GDM1 (cell line): ENCODE measurements around the gene POPDC3.

ENCODE experiments used
- DNase-seq: peaks from one replicate; lab custom pipeline; 2025; lab: John Stamatoyannopoulos, UW

The POPDC3 gene

DNA sequence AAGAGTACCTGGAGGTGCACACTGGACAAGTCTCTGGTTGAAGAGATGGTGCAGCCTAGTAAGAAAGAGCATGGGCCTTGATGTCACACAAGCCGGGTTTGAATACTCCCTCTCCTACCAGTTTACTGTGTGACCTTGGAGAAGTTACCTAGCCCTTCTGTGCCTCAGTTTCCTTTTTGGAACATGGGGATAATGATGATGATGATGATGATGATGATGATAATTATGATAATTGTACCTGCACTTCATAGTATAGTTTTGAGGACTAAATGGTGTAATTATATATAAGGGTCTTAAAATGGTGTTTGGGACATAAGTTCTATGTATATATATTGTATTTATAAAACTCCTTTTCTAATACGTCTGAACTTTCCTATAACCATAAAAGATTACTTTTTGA, 41.7 kb downstream of the POPDC3 start:
- no peak for DNase-seq

DNA sequence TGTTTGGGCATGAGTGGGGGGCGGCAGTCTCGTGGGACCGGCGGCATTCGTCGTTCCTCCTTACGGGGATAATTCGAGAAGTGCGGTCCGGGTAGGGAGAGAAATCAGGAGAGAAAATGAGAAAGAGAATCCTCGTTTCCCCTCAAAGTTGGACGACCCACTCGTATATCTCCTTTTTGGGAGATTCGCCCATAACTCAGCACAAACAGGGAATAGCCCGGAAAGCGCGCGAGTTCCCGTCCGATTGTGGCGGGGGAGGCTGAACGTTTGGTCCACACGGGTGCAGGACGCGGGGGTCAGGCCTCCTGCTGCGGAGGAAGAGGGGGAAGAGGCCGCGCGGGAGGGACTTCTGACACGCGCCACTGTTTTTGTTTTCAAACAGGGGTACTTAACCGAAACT, 42.4 kb downstream of the POPDC3 start:
- DNase-seq: no peak

DNA sequence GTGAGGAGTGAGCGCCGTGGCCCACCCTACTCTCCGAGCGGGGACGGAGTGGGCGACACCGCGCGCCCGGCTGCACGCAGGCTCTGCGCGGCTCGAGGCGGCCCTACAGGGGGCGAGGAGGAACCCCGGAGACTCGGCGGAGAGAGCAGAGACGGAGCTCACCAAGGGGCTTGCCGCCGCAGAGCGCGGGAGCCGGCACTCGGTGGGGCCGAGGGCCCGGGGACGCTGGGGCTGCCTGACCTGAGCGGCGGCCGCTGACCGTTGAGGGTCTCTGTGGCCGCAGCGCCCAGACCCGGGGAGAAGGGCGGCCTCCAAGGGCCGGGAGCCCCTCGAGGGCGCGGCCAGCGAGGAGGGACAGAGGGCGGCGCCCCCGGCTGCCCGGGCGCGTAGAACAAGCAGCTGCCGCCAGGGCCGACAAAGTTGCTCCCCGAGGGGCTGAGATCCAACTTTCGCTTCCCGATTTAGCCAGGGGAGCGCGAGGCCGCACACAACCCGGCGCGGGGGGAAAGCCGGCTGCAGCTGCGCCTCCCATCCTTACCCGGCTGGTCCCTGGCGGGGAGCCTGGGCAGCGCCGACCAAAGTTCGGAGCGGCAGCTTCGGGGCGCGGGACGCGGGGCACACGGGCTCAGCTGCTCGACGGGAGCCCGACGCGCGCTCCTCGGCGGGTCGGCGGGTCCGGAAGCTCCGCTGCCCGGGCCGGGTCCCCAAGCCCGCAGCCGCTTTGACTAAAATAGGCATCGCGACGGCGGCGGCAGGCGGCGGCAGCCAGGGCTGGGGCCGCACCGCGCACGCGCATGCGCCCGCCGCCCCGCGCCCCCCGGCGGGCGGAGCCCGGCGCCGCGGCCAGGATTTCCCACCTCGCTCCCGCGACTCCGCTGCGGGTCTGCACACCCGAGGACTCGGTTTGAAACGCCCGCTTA, 43.1 kb downstream of the POPDC3 start:
- no peak for DNase-seq

DNA sequence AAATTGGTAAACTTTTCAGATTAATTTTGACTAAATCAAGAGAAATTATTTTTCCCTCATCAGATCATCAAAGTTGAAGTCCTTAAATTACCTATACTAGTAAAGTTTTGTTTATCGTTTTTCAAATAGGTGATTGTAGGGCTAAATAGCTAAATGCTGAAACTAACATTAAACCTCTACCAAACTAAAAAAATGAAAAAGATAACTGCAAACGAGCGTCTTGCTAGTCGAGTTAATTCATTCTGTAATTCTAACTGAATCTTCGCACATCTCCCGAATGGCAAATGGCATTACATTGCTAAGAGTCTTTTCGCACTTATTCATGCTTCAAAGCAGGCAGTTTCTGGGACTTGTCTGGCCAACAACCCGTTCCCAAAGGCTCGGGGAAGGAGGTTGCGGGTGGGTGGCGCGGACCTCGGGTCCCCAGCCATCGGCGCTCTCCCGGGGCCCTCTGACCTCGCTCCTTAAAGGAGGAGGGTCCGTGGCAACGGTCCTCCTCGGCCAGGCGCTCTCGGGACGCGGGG, 43.8 kb downstream of the POPDC3 start:
- no peak for DNase-seq

DNA sequence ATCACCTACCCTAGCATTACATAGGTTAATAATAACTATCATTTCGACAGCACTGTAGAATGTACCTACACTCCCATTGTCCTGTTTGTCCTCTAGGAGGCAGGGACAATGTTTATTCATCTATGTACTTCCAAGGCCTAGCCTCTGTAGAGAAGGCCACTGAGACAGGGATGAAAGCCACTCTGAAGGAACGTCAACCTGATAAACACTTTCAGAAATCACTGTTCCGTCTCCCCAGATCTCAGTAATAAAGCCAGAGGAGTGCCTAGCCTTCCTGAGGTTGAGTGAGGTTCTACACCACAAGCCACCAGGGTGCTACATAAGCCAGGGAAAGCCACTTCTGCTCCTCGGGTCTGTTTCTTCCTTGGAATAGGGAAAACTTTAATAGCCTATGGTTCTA, 44.8 kb downstream of the POPDC3 start:
- no peak for DNase-seq

DNA sequence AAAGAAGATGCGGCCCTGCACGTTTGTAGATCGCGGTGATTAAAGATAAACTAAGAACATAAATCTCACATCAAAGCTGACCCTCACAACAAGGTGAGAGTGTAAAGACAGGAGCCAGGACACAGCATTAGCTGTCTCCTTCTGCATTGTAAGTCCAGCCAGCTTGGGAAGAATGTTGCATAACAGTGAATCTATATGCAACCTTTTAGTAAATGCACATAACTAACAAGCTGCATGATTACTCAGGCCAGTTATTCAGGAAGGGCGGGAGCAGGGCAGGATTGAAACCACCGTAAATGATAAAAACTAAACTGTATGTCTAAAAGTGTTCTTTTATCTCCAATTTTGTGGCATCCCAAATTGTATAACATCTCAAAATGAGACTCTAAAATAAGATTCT, 57.1 kb downstream of the POPDC3 start:
- no peak for DNase-seq

DNA sequence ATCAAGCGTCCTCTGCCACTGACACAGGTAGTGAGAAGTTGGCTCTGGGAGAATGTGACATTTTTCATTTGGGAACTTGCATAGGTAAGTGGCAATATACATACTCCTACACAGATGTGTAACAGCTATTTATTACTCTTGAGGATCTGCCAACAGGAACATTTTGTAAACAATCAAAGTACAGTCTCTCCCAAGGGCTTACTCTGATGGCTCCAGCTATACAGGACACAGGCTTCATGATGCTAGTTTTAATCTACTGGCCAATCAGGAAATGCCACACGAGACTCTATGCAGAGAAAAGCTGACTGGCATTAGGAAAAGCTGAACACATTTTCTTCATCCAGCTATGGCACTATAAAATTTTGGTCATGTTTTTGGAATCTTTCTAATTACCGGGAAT, 57.8 kb downstream of the POPDC3 start:
- DNase-seq: no peak

DNA sequence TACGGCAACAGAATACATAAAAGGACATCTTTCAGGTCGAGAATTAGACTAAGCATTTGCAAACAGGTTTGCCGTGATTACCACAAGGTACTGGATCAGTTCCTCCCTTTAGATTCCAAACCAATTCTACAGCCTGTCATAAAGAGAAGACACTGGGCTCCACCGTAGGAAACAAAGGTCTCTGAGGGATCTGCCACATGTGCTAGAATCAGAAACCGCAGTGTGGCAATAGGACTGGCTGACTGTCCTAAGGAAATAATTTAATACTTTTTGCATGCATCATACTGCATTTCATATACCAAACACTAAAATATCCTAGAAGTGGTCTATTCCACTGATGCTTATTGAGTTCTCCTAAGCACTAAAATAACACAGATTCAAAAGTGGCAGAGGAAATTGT, 59.2 kb downstream of the POPDC3 start:
- DNase-seq: no peak

DNA sequence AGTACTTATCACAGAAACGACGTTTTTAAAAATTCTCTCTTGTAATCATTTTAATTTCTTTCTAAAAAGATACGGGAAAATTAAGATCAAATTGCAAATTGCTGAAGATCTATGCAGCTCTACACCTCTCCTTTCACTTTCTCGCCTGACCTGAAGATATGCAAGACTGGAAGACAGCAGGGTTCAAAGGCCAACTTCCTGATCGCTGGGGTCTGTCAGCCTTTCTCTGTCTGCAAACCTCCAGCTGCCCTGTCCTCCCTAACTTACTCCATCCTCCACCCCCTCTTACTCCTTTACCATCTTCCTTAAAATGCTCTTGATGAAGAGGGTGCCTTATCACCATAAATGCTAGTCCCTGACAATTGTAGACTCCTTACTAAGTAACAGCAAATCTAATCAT, 63.7 kb downstream of the POPDC3 start:
- no peak for DNase-seq

DNA sequence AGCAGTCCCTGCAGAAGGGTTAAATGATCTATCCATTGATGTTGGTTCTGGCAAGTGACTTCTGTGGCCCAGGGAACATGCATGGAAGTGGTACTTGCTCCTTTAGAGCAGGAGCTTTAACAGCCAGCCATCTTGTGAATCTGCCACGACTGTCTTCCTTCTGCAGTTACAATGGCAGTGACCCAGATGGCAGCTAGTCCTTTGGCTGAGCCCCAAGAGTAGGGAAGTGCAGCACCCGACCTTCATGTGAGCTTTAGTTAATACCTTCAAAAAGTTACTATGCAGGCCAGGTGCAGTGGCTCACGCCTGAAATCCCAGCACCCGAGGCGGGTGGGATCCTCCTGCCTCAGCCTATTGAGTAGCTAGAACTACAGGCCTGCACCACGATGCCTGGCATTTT, 66.4 kb downstream of the POPDC3 start:
- DNase-seq: no peak

DNA sequence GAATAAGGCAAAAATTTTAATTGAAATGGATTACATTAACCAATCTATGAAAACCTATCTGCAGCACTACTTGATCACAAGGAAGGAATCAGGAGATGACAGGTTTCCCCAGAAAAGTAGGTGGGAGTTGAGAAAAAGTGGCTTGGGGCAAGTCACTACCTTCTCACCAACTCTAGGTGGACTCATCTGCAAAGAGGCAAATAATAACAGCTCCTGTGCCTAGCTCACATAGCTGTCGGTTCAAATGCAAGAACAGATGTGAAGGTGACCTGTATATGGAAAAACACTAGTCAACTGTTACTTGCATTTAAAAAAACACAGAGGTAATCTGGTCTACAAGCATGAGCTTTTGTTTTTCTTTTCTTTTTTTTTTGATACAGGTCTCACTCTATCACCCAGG, 67.2 kb downstream of the POPDC3 start:
- DNase-seq: no peak

DNA sequence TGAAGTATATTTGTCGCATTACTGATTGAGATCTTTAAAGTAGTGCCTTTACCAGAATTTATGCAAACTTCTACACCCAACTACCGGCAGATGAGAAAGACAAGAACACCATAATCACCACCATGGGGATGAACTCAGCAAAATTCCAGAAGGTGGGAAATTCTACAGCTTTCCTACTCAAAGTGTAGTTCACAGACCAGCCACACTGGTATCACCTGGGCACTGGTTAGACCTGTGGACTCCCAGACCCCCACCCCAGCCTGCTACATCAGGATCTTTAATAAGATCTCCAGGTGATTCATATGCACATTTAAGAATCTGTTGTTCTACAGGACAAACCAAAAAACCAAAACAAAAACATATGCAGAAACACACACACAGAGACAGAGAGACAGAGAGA, 67.9 kb downstream of the POPDC3 start:
- no peak for DNase-seq

DNA sequence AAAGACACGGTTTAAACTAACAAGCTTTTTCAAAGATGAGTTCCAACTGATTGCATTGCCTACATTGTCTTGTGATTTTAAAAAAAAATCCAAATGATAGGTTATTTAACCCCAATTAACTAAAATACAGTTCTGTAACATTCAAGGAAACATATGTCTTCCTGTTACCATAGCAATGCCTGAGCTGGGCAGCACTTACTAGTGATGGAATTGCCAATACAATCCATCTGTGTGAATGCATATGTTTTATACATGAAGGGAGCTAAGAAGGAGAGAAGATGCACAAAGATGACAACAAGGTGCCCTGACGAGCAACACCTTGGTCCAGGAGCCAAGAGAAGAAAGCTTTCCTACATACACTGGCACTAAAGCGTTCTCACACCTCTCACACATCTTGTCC, 68.7 kb downstream of the POPDC3 start:
- no peak for DNase-seq

DNA sequence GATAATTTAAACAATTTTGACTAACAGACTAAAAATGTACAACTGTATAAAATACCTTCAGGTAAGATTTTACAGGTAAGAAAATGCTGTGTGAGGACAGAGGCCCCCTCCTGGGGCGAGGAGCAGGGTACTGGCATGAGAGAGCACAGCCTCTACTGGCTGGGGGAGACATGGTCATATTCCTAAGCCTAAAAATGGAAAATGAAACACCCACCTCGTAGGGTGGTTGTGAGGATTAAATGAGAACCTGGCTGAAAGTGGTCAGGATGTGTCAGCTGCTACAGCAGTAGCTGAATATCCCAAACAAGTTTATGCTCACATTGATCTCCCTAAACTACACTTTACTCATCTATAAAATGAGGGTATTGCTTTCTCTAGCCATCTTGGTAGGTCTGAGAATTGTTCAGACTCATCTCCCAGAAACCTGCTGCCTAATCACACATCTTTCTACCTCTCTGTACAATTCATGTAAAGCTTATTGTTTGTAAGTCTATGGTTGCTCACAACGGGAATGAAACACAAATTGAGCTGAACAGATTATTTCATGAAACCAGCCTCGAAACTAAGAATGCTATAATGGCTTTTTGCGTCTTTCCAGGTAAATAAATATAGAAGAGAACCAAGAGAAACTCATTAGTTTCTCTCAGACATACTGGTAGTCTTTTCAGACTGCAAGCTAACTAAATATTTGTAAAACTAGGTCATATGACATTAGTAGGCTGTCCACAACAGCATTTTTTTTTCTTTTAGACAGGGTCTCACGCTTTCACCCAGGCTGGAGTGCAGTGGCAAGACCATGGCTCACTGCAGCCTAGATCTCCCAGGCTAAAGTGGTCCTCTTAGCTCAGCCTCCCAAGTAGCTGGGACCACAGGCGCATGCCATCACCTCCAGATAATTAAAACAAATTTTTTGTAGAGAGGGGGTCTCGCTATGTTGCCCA, 69.6 kb downstream of the POPDC3 start:
- no peak for DNase-seq

DNA sequence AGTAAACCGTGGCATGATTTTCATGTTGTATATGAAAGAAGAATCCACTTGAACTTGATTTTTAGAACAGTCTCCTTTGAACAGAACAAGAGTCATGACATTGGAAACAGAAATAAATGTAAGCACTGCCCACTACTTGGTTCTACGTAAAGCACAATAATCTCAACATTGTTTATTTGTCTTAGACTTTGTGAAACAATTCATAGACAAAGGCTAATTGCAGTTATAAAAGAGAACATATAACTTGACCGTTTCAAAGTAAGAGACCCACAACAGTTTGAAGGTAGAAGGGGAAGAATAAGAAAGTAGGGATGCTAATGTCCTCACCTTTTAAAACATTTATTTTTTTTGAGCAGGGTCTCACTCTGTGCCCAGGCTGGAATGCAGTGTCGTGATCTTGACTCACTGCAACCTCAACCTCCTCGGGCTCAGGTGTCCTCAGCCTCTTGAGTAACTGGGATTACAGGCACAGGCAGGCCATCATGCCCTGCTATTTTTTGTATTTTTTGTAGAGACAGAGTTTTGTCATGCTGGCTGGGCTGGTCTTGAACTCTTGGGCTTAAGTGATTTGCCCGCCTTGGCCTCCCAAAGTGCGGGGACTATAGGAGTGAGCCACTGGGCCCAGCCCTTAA, 71.1 kb downstream of the POPDC3 start:
- no peak for DNase-seq
